GM15510 (cell line): ENCODE data around the gene UGP2.

ENCODE experiments used
- POLR2A ChIP-seq: IDR thresholded peaks from 3 replicates; pipeline ENCODE4 v1.6.1; 2011; ENCODE audit warnings: borderline replicate concordance; ENCODE audit not compliant: insufficient read length; ENCODE audit errors: extremely low read depth

Gene UGP2

GRCh38 chr2:63851691-63852311, 10.1 kb downstream of the UGP2 start:
- TF ChIP-seq POLR2A = no peak

GRCh38 chr2:63853527-63854310, 12.0 kb downstream of the UGP2 start:
- no peak for TF ChIP-seq POLR2A

- no peak for TF ChIP-seq POLR2A
These were observed 14.0 kb downstream of the UGP2 start for GRCh38 chr2:63855418-63856302.

GRCh38 chr2:63856303-63856603, 14.6 kb downstream of the UGP2 start:
- no peak for TF ChIP-seq POLR2A

GRCh38 chr2:63858291-63858690, 16.6 kb downstream of the UGP2 start:
- no peak for TF ChIP-seq POLR2A

- no peak for TF ChIP-seq POLR2A
These were observed 19.6 kb downstream of the UGP2 start for GRCh38 chr2:63861220-63861822.

GRCh38 chr2:63862806-63863205, 21.1 kb downstream of the UGP2 start:
- no peak for TF ChIP-seq POLR2A

GRCh38 chr2:63863707-63864106, 22.0 kb downstream of the UGP2 start:
- no peak for TF ChIP-seq POLR2A

GRCh38 chr2:63865159-63865799, 23.6 kb downstream of the UGP2 start:
- TF ChIP-seq POLR2A = no peak

- TF ChIP-seq POLR2A = no peak
These were observed 24.5 kb downstream of the UGP2 start for GRCh38 chr2:63866009-63866709.

GRCh38 chr2:63870679-63871078, 29.0 kb downstream of the UGP2 start:
- TF ChIP-seq POLR2A = no peak

GRCh38 chr2:63871864-63872263, 30.2 kb downstream of the UGP2 start:
- TF ChIP-seq POLR2A = no peak

GRCh38 chr2:63872571-63873328, 31.1 kb downstream of the UGP2 start:
- TF ChIP-seq POLR2A = no peak
